HG02840 (cell line): Measurements from ENCODE around the gene HAAO.

Experiments used
- ATAC-seq: cut with Tn5 transposase; IDR thresholded peaks from one replicate; pipeline ENCODE4 v1.9.1; 2021; ENCODE audit warnings: mild to moderate bottlenecking, moderate library complexity, moderate number of reproducible peaks; ENCODE audit not compliant: unreplicated experiment, low FRiP score

Gene HAAO

DNA sequence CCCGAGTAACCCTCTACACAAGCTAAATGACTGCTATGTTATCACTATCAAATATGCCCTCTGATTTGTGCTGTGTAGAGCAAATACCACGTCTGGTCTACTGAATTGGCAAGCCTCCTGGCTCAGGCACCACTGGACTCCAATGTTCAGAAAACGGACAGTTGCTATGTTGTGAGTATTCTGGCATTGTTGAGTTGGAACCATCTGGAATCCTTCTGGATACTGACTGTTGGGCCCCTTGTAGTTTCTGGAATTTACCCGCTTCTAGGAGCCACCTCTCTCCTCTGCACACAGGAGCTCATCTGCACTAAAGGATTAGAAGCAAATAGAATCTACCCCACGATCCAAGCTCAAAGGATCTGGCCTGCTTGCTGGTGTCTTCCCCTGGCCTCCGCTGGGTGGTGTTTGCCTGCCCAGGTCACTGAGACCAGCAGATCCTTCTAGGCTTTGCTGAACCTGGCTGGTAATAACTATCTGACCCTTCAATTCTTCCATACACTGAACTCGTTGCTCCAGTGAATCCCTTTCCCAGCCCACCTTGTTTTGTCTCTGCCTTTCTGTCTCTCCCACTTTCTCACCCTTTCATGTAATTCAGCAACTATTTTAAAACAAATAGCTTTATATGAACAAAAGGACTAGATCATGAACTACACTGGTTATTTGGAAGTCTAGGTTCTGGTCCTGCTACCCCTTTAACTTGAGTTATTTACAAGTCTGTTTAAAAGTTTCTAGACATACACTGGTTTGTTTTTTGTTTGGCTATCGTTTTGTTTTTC, 2.1 kb upstream of the HAAO start:
- ATAC-seq = no peak

DNA sequence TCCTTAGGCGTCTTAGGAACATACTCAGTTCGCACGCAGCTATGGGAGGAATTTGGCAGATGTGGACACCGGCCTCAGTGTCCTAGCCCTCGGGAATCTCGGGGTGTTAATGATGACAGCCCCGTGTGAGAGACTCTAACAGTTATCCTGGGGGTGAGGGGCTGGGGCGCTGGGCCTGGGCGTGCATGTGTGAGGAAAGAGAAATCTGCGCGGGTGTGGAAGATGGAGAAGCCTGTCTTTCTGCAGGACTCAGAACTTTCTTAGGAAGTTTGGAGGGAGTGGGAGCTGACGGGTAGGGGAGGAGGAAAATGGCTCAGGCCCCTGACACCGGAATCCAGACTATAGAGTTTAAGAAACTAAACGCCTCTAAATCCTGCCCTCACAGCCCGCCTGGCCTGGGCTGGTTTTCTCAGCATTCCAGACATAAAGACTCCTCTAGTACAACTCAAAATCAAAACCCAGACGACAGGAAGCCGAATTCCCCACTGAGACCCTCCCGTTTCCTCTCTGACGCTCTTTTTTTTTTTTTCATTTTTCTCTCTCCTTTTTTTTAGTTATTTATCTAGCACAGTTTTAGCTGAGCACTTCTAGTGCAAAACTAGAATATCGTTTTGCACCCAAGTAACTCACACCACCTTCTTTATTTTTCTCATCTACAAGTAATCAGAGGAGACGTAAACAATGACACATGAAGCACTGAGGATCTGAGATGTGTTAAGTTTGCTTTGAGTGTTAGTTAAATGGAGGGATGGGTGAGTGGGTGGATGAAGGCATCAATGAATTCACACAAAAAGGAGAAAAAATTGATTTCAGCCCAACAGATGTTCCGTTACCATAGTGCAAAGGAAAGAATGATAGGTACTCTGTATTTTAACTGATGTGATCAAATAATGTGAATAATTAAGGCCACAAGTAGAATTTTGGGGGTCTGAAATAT, 1.2 kb upstream of the HAAO start:
- no peak for ATAC-seq

DNA sequence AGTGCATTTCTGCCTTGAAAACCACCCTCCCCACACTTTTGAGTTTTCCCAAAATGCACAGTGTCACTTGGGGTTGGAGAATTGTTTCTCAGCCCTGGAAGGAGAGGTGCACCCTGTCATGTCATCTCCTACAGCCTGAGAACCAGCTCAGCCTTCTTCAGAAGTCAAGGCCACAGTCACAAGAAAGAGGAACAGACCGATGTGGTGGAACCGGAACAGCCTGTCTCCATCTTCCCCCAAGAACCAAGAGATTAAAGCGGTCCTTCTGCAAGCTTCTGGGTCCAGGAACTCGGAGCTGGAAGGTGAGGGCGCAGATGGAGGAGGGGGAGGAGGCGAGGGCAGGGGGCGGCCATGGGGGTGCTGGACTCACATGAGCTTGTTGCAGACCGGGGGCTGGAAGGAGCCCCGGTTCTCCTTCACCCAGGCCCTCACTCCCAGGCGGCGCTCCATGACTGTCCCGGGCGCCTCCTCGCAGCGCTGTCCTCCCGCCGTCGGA, 248 bp downstream of the HAAO start:
- ATAC-seq = no peak

GRCh38 chr2:42791606-42792005, 777 bp downstream of the HAAO start:
- ATAC-seq = no peak

DNA sequence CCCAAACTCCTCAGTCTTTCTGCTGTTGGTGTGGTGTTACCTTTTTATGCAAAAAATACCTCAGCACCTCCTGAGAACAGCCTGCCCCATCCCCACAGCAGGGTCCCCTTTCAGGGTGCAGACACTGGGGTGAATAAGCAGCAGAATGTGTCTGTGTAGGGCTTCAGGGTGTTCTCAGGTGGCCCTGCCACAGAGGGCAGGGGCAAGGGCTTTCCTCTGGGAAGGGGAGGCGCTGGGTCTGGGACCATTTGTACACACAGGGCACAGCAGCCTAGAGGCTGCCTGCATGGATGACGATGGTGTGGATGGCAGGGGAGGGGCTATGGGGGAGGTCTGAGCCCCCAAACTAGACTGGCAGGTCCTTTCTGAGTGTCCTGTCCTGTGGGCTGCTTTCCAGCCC, 2.6 kb downstream of the HAAO start:
- no peak for ATAC-seq

DNA sequence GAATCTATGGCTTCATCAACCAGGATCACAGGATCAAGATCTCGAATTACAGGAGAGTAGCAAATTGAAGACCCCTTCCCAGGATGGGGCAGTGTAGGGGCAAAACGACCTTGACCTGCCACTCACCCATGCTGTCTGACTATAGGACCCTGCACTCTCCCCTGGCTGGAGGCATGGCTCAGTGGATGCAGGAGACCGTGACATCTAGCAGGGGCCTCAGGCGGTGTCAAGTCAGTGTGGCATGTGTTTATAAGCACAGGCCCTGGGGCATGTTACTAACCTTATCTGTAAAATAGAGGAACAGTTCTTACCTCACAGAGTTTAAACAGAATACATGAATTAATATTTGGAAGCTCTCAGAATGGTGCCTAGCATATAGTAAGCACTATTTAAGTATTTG, 3.5 kb downstream of the HAAO start:
- ATAC-seq = no peak

DNA sequence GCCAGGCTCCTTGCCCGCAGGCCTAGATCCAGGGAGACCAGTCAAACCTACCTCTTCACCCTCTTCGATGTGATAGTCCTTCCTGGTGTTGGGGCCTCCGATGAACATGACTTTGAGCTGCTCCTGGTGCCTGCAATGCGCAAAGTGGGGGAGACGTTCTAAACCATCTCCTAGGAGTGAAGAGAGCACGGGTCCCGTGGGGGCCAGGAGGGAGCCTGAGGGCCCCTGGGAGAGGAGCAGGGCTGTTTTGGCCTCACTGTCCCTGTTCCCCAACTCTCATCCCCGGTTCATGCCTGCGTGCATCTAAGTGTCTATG, 3.9 kb downstream of the HAAO start:
- no peak for ATAC-seq

DNA sequence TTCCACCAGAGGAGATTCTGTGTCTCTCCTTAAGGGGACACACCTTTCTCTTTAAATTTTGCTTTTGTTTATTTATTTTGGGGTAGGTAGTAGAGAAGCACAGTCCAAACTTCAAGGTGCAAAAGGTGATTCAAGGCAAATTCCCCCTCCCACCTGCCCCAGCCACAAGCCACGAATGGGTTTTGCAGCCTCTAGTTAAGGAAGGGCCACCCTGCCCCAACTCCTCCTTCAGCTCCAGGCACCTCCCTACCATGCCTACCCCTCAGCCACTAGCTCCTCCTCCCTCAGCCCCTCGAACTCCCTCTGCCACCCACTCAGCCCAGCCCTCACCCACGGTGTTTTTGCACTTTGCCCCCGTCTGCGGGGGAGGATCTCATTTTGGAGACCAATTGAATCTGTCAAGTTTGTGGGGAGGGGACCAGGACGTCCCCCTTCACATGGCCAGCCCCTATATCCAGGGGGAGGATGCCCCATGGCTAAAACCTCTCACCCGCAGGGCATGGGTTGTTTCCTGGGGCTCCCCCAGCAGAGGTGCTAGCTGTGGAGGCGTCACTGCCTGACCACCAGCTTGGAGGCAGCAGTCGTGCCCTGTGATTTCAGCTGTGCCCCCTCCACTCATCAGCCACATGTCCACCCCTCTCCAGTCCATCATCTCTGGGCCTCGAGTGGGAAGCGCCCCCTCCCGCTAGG, 4.5 kb downstream of the HAAO start:
- no peak for ATAC-seq

DNA sequence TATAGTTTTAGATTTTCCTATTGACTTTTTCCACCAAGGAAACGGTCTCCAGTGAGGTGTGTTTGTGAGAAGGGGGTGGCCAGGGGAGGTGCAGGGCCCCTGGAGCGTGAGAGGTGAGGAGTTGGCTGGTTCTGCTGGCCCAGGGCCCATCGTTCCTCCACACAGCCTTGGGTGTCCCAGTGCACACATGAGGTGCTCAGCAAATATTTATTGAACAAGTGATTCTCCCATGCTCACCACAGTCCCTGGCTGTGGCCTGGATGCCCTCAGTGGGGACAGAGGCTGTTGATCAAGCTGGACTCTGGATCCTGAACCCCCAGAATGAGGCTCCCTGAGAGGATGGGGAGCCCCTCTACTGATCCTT, 5.0 kb downstream of the HAAO start:
- ATAC-seq = no peak

DNA sequence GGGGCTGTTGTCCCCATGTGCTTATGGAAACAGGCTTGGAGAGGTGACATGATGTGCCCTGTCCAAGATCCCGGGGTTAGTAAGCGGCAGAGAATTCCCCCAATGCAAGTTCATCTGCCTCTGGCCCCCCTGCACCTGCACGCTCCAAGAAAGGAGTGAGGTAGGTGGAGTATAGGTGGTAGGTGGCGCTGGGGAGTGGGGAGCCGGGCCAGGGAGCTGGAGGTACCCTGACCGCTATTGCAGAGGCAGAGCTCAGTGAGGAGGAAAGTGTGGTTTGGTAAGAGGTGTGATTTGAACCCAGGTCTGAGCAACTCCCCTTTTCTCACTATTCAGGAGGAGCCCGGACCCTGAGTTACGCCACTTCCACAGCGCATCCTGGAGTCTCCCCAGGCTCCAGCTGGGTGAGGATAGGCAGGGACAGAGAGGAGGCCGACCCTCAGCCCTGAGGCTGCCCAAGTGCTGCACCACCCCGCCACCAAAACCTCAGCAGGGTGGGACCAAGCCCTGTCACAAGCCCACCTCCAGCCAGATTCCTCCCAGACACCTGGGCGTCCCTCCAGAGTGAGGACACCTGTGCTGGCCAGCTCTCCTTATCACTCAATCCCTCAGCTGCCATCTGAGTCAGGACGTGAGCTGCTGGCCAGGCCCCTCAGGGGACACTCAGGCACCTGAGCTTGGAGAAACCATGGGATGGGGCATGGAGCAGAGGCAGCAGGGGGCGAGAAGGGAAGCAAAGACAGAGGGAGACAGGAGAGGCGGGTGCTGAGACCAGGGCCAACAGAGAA, 5.6 kb downstream of the HAAO start:
- no peak for ATAC-seq

DNA sequence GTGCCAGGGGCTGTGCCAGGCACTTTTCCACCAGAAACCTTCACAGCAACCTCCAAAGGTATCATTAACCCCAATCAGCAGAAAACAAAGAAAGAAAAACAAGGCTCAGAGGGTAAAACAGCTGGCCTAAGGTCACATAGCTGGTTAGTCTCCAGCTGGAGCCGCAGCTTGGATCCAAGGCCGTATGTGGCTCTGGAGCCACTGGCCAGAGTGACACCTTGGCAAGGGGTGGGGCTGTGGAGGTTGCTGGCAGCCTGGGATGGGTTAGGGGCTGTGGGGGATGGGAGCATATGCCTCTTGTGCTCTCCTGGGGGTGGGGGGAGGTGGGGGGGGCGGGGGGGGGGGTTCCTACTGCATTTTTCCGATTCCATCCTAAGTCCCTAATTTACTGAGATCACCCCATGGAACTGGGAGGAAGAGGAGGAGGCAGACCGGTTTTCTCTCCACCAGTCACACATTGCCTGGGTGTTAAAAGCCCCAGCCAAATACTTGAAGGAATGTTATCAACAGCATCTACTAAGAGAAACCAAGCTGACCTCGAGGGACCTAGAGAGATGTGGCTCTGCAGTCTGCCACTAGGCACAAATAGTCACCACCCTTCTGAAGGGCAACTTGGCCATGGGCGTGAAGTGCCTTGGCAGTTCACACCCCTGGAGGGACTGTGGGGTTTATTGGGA, 8.0 kb downstream of the HAAO start:
- ATAC-seq = no peak

DNA sequence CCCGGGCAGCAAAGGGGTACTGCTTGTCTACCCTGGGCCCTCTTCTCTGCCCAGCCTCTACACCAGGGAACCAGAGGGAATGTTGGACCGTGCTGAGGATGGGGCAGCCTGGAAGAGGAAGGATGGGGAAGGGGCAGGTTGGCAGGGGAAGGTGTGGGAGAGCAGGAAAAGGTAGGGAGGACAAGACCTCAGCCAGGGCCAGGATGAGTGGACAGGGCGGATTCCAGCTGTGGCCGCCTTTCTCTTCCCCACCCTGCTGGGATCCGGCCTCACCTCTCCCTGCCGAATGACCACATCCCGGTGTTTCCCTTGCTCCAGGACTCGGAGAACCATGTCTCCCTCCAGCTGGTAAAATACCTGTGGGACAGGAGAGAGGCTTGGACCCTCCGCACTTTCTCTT, 8.9 kb downstream of the HAAO start:
- no peak for ATAC-seq

GRCh38 chr2:42781181-42781580, 11.2 kb downstream of the HAAO start:
- no peak for ATAC-seq

DNA sequence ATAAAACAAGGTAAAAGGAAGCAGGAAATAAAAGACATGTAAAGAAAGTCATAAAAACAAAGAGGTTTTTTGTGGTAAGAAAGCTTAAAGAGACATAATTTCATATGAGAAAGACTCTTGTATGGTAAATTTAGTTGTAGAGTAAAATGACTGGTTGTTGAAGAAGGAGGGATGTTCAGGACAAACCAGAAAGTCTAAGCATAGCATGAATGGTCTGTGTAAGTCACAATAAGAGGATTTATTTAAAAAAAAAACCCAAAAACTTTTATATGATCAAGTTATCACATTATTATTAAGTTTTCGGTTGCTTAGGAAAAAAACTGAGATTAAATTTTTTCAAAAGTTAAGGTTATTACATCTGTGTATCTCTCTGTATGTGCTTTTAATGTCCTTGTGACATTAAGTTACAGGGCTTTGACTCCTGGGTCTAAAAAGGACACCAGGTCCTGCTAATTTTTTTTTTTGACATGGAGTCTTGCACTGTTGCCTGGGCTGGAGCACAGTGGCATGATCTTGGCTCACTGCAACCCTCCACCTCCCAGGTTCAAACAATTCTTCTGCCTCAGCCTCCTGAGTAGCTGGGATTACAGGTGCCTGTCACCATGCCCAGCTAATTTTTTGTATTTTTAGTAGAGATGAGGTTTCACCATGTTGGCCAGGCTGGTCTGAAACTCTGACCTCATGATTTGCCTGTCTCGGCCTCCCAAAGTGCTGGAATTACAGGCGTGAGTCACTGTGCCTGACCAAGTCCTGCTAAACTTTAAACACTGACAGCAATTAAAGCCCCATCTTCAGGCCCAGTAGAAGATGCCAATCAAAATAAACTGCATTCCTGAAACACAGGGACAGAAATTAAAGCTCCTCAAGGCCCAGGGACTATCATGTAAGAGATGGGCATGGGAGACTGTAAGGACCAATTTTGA, 14.2 kb downstream of the HAAO start:
- ATAC-seq = no peak

GRCh38 chr2:42775810-42776209, 16.6 kb downstream of the HAAO start:
- no peak for ATAC-seq

DNA sequence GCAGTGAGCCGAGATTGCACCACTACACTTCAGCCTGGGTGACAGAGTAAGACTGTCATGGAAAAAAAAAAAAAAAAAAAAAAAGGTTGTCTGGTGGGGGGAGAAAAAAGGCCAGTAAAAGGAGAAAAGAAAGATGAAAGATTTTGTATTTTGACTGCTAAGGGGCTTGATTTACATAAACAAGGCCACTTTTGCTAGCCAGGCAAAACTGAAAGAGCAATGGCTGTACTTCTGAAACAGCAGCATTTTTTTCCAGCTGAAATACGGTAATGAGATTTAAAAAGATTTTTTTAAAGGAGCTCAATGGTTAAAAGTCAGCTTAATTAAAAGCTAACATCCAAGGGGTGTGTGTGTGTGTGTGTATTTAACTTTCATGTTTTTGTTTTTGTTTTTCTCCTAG, 17.2 kb downstream of the HAAO start:
- no peak for ATAC-seq

DNA sequence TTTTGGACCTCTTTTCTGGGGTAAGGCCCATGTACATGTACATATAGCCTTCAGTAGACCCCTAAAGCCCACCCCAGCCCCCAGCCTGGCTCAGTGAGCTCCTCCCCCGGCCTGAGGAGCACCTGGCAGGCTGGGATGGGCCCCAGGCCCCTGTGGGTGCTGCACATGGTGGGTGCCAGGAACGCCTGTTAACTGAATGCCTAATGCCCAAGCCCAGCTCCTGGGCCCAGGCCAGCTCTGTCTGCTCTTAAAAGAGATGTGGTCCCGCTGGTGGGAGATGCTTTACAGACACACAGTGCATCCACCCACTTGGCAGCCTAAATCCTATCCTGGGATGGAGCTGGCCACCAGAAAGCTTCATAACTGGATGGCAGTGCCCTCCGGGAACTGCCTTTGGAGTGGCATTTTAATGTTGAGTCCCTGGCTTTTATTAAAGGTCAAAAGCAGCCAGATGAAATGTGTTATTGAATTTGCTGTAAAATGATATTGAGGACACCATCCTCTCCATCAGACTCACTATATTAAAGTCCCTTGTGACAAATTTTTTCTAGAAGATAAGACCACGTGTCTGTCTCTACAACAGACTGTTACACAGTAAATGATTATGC, 20.7 kb downstream of the HAAO start:
- no peak for ATAC-seq
